Fibroblast of mammary gland (primary cell): Measurements from ENCODE around the gene NCOA3.

Source experiments
- DNase-seq: peaks from one replicate; pipeline ENCODE4 v3.0.0-alpha.2; 2010; ENCODE audit warnings: low read depth
- H3K4me3 ChIP-seq: 2 replicates; pipeline ENCODE4 v1.5.1; 2011; ENCODE audit warnings: low read depth, mild to moderate bottlenecking, low read length, moderate library complexity; ENCODE audit not compliant: control insufficient read depth
- TF ChIP-seq, protein P1 (sequence below): conservative IDR thresholded peaks from 2 replicates; pipeline ENCODE4 v1.5.1; 2011; ENCODE audit warnings: low read depth, low read length, inconsistent platforms; ENCODE audit not compliant: control insufficient read depth, insufficient read depth

Gene NCOA3

DNA sequence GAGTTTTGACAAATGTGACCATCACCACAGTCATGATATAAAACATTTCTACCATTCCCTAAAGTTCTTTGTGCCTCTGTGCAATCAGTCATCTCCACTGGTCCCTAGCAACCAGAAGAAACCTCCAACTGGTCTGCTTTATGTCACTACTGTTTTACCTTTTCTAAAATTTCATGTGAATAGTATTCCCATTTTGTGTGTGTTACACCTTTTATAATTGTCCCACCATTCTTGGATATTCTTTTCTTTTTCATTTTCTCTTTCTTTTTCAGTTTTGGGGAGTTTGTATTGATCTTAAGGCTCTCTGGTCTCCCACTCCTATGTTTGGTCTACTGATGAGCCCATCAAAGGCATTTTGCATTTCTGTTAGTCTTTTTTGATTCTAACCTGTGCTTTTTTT lies 95.4 kb downstream of the NCOA3 start:
- TF ChIP-seq, protein P1, sequence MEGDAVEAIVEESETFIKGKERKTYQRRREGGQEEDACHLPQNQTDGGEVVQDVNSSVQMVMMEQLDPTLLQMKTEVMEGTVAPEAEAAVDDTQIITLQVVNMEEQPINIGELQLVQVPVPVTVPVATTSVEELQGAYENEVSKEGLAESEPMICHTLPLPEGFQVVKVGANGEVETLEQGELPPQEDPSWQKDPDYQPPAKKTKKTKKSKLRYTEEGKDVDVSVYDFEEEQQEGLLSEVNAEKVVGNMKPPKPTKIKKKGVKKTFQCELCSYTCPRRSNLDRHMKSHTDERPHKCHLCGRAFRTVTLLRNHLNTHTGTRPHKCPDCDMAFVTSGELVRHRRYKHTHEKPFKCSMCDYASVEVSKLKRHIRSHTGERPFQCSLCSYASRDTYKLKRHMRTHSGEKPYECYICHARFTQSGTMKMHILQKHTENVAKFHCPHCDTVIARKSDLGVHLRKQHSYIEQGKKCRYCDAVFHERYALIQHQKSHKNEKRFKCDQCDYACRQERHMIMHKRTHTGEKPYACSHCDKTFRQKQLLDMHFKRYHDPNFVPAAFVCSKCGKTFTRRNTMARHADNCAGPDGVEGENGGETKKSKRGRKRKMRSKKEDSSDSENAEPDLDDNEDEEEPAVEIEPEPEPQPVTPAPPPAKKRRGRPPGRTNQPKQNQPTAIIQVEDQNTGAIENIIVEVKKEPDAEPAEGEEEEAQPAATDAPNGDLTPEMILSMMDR = no peak
- no peak overlapping the region for H3K4me3 ChIP-seq
- DNase-seq = no peak

DNA sequence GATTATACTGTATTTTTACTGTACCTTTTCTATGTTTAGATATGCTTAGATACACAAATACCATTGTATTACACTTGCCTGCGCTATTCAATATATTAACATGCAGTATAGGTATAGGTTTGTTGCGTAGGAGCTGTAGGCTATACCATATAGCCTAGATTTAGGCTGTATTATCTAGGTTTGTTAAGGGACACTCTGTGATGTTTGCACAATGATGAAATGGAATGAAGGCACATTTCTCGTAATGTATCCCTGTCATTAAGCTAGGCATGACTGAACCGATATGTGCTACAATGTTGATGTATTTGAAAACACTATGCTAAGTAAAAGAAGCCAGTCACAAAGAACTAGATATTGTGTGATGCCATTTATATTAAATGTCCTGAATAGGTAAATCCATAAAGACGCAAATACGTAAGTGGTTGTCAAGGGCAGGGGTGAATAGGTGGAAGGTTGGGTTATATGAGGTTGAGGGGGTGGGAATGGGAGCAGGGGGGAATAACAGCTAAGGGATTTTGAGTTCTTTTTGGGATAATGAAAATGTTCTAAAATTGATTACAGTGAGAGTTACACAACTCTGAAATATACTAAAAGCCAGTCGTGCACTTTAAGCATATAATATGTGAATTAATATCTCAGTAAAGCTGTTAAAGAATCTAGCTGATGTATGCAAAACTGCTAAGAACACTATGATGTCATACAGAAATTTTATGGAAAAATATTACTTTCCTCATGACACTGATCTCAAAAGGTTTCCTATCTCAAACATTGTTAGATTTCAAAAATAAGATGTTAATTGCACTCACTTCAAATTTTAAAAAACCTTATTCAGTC lies 97.4 kb downstream of the NCOA3 start:
- TF ChIP-seq, protein P1 = no peak
- no peak overlapping the region for H3K4me3 ChIP-seq
- no peak for DNase-seq

DNA sequence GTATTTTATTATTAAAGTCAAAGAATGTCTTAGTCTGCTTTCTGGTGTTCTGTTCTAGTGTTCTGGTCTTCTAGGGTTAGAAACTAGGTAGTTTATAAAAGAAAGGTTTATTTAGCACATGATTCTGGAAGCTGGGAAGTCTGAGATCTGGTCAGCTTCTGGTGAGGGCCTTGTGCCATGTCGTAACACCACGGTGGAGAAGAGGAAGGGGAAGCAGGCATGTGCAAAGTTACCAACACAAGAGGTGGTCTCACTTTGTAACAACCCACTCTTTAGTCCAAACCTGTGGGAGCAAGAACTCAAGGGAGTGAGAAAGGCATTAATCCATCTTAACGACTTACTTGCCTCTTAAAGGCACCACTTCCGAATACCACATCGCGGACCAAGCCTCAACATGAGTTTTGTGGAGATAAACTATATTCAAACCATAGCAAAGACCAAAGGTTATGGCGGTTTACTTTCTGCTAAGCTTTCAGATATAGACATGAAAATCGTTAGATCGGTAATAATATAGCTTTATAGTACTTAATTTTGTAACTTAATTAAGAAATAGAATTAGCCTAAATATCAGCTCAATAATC lies 99.4 kb downstream of the NCOA3 start:
- no peak overlapping the region for H3K4me3 ChIP-seq
- DNase-seq = no peak
- TF ChIP-seq, protein P1 = no peak

DNA sequence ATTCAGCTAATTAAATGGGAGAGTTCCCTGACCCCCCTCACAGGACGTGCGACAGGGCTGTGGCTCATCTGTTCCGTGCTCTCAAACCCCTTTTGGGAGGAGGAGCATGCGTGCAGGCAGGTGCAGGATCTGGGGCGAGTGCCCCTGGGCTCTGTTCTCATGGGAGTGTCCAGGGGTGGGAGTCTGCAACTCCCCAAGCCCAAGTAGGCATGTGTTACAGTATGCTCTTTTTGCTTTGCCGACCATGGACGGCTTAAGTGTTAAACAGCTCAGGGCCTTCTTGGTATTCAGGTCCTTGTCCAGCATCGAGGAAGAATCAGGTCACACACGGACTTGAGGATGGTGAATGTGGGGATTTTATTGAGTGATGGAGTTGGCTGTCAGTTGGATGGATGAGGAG lies 101.6 kb downstream of the NCOA3 start:
- TF ChIP-seq, protein P1 = no peak
- no peak for DNase-seq
- H3K4me3 ChIP-seq = no peak overlapping the region

DNA sequence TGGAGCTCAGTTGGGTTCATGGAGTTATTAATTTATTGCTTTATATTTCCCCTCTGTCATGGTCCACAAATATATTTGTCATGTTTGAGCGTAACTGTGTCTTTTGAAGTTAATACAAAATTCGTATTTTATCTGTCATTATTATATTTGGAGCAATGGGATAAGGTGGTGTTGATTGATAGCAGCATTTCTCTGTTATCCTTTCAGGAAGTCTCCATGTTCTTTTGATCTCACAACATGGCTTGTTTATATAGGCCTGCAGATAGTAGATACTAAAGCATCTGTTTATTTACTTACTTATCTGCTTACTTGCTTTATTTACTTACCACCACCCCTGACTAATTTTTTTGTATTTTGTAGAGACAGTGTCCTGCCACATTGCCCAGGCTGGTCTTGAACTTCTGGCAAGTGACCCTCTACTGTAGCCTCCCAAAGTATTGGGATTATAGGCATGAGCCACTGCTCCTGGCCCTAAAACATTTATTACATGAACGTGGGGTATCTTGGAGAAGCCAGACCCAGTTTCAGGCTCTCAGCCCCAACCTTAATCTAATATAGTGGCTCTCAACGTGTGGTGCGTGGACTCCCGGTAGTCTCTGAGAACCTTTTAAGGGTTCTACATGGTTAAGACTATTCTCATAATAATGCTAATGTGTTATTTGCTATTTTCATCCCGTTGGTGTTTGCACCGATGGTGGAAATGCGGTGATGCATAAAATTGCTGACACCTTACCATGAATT lies 104.2 kb downstream of the NCOA3 start:
- no peak for DNase-seq
- TF ChIP-seq, protein P1 = no peak
- H3K4me3 ChIP-seq = no peak overlapping the region

DNA sequence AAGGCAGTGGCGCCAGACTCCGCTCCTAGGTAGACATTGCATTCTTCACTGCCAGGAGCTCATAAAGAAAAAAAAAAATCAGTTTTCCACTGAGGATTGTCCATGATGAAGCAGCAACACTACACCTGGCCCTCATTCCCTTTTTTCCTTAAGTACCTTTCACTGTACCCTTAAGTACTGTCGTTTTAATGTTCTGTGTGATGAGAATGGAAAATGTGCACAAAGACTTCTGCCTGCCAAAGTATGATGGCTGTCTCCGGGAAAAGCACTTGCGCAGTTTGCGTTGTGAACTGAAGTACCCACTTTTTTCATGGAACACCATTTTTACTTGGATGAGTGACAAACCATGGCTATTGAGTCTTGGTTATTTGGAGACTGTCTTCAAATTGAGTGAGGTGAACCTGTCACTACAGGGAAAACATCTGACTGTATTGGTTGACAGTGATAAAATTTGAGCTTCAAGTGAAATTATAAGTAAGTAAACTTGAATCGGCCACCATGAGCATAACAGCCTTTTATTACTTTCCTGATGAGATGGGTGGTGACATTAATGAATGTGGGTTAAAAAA lies 104.8 kb downstream of the NCOA3 start:
- TF ChIP-seq, protein P1 = no peak
- H3K4me3 ChIP-seq = no peak overlapping the region
- no peak for DNase-seq
